GM23338 (cell line): Measurements from ENCODE around the gene CDH12. TPM values are rescaled to one million over a fixed set of nuclear protein-coding genes. Genes with fewer than 3 reads are reported as not detected.

ENCODE experiments used
- ATAC-seq: fragments of 200-7000 bp; cut with Tn5 transposase; 3 replicates; pipeline ENCODE4 v1.9.1; 2020
- DNase-seq: peaks from one replicate; pipeline ENCODE4 v3.0.0-alpha.2; 2015; ENCODE audit warnings: low spot score
- H2AFZ ChIP-seq: fragments of 200-600 bp; sonication (generic); 2 replicates; pipeline ENCODE4 v1.8.0; 2016; ENCODE audit warnings: antibody characterized with exemption, mild to moderate bottlenecking, moderate library complexity
- H3F3A ChIP-seq: fragments of 200-600 bp; sonication (generic); replicated peaks from 2 replicates; pipeline ENCODE4 v1.8.0; 2017; ENCODE audit warnings: antibody characterized with exemption, mixed run types, low read depth
- H3K27ac ChIP-seq: fragments of 200-600 bp; sonication (generic); 2 replicates; pipeline ENCODE4 v1.6.1; 2016; ENCODE audit warnings: low read depth
- H3K27me3 ChIP-seq: fragments of 200-600 bp; sonication (generic); 2 replicates; pipeline ENCODE4 v1.8.0; 2016; ENCODE audit warnings: mild to moderate bottlenecking, mixed run types, moderate library complexity; ENCODE audit not compliant: insufficient read depth
- H3K36me3 ChIP-seq: fragments of 200-600 bp; sonication (generic); 2 replicates; pipeline ENCODE4 v1.8.0; 2016; ENCODE audit warnings: mild to moderate bottlenecking; ENCODE audit not compliant: insufficient read depth
- H3K4me1 ChIP-seq: fragments of 200-600 bp; sonication (generic); 2 replicates; pipeline ENCODE4 v1.8.0; 2016; ENCODE audit warnings: mild to moderate bottlenecking, moderate library complexity; ENCODE audit not compliant: insufficient read depth
- H3K4me2 ChIP-seq: fragments of 200-600 bp; sonication (generic); 2 replicates; pipeline ENCODE4 v1.7.1; 2017; ENCODE audit warnings: mixed run types
- H3K4me3 ChIP-seq: fragments of 200-600 bp; sonication (generic); 2 replicates; pipeline ENCODE4 v1.6.1; 2016; ENCODE audit warnings: mixed run types
- H3K79me2 ChIP-seq: fragments of 200-600 bp; sonication (generic); replicated peaks from 2 replicates; pipeline ENCODE4 v1.8.0; 2017; ENCODE audit warnings: mild to moderate bottlenecking; ENCODE audit not compliant: insufficient read depth
- H3K9me2 ChIP-seq: fragments of 200-600 bp; sonication (generic); 2 replicates; pipeline ENCODE4 v1.8.0; 2017; ENCODE audit not compliant: insufficient read depth
- H4K20me1 ChIP-seq: fragments of 200-600 bp; sonication (generic); replicated peaks from 2 replicates; pipeline ENCODE4 v1.8.0; 2017; ENCODE audit warnings: mild to moderate bottlenecking; ENCODE audit not compliant: insufficient read depth
- H3K27ac Mint-ChIP-seq: 2 replicates; pipeline ENCODE4 v1.8.0; 2020; ENCODE audit warnings: inconsistent platforms, mild to moderate bottlenecking, moderate library complexity, mixed read lengths
- H3K27me3 Mint-ChIP-seq: 3 replicates; pipeline ENCODE4 v1.8.0; 2022; ENCODE audit warnings: low read depth, mild to moderate bottlenecking, moderate library complexity, mixed read lengths, inconsistent platforms; ENCODE audit not compliant: insufficient read depth, poor library complexity
- H3K36me3 Mint-ChIP-seq: 3 replicates; pipeline ENCODE4 v1.8.0; 2021; ENCODE audit warnings: low read depth, mild to moderate bottlenecking, inconsistent platforms, moderate library complexity, mixed read lengths
- H3K4me1 Mint-ChIP-seq: 3 replicates; pipeline ENCODE4 v1.8.0; 2020; ENCODE audit warnings: mild to moderate bottlenecking, inconsistent platforms, mixed read lengths
- H3K4me3 Mint-ChIP-seq: 3 replicates; pipeline ENCODE4 v1.8.0; 2021; ENCODE audit warnings: moderate library complexity, mild to moderate bottlenecking, inconsistent platforms, mixed read lengths
- H3K9me3 Mint-ChIP-seq: 3 replicates; pipeline ENCODE4 v1.8.0; 2020; ENCODE audit warnings: moderate library complexity, mild to moderate bottlenecking, inconsistent platforms, mixed read lengths
- EZH2 ChIP-seq: fragments of 200-600 bp; sonication (generic); IDR thresholded peaks from one replicate; pipeline ENCODE4 v1.8.0; 2017; ENCODE audit warnings: antibody characterized with exemption, mild to moderate bottlenecking, low read depth; ENCODE audit not compliant: unreplicated experiment
- EZH2phosphoT487 ChIP-seq: fragments of 200-600 bp; sonication (generic); IDR thresholded peaks from one replicate; pipeline ENCODE4 v1.8.1; 2018; ENCODE audit warnings: antibody characterized with exemption; ENCODE audit not compliant: unreplicated experiment
- POLR2AphosphoS5 ChIP-seq: IDR thresholded peaks from 2 replicates; pipeline ENCODE4 v1.6.1; 2016; ENCODE audit warnings: antibody characterized with exemption, low read depth
- REST ChIP-seq: IDR thresholded peaks from one replicate; pipeline ENCODE4 v1.6.1; 2018; ENCODE audit warnings: antibody characterized with exemption; ENCODE audit not compliant: unreplicated experiment
- ZNF114 ChIP-seq: fragments of 250-450 bp; sonication (Bioruptor Pico); IDR thresholded peaks from 2 replicates; pipeline ENCODE4 v1.5.0; 2020; ENCODE audit warnings: mild to moderate bottlenecking, moderate library complexity
- polyA plus RNA-seq: library from polyadenylated mRNA; unstranded; fragments of >200 nt; fragmentation: Nextera tagmentation; extraction: Ambion mirVana; gene quantifications from 2 replicates; pipeline ENCODE4 v1.2.1, GENCODE V29; 2016
- total RNA-seq: library from RNA; depleted of rRNA; stranded (reverse); fragments of >200 nt; shearing (Covaris generic); gene quantifications from 2 replicates; pipeline ENCODE4 v1.2.3, GENCODE V29; 2014
- TF ChIP-seq, protein P1 (sequence below), 2 experiments: fragments of 200-600 bp in 1 of 2; sonication (generic) in 1 of 2; conservative IDR thresholded peaks; 2 replicates each; pipeline versions ENCODE4 v1.5.1 to v1.6.1; 2016 to 2017; ENCODE audit warnings: antibody characterized with exemption in 2 of 2, low read depth in 2 of 2, mild to moderate bottlenecking in 2 of 2, moderate library complexity in 1 of 2
- TF ChIP-seq, protein P2 (sequence below): fragments of 250-450 bp; sonication (Bioruptor Pico); IDR thresholded peaks from 2 replicates; pipeline ENCODE4 v1.5.0; 2020; ENCODE audit warnings: mild to moderate bottlenecking, moderate library complexity
- TF ChIP-seq, protein P3 (sequence below): IDR thresholded peaks from 2 replicates; pipeline ENCODE4 v1.6.1; 2016; ENCODE audit warnings: antibody characterized with exemption

The CDH12 gene
- total and polyA plus RNA-seq, 2 experiments from 2014 or later: not detected

DNA sequence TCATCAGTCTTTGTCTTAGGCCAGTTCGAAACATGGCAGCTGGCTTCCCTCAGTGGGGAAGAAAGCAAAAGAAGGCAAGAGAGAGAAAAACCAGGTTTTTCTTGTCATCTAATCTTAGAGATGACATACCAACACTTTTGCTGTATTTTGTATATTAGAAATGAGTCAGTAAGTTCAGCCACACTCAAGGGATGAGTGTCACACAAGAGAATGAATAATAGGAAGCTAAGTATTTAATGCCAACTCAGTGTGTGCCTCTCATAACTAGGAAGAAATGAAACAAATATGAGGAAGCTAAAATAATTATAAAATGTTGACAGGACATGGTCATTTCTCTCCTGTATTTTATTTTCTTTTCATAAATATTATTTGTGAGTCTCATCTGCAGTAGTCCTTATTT is 65.3 kb downstream of the CDH12 start:
- ATAC-seq (no peak), DNase-seq (no peak)
- Mint-ChIP-seq H3K4me3 (no peak overlapping the region), H3K4me1 (no peaks in the 10 kb centered on the region), H3K27ac (no peak overlapping the region), H3K36me3 (no peaks in the 10 kb centered on the region), H3K9me3 (no peaks in the 10 kb centered on the region), H3K27me3 (no peaks in the 10 kb centered on the region)
- Histone ChIP-seq H3K27me3 (no peaks in the 10 kb centered on the region), H3K4me2 (no peak overlapping the region), H2AFZ (peak overlapping the region; percentile 39; the same call in 1 of the 2 replicates), H3K4me3 (no peak overlapping the region), H3K4me1 (no peaks in the 10 kb centered on the region), H3F3A (no peaks in the 10 kb centered on the region), H3K9me2 (no peaks in the 10 kb centered on the region), H3K27ac (no peak overlapping the region), H3K36me3 (no peaks in the 10 kb centered on the region), H3K79me2 (no peaks in the 10 kb centered on the region), H4K20me1 (no peaks in the 10 kb centered on the region)
- TF ChIP-seq, protein P1, sequence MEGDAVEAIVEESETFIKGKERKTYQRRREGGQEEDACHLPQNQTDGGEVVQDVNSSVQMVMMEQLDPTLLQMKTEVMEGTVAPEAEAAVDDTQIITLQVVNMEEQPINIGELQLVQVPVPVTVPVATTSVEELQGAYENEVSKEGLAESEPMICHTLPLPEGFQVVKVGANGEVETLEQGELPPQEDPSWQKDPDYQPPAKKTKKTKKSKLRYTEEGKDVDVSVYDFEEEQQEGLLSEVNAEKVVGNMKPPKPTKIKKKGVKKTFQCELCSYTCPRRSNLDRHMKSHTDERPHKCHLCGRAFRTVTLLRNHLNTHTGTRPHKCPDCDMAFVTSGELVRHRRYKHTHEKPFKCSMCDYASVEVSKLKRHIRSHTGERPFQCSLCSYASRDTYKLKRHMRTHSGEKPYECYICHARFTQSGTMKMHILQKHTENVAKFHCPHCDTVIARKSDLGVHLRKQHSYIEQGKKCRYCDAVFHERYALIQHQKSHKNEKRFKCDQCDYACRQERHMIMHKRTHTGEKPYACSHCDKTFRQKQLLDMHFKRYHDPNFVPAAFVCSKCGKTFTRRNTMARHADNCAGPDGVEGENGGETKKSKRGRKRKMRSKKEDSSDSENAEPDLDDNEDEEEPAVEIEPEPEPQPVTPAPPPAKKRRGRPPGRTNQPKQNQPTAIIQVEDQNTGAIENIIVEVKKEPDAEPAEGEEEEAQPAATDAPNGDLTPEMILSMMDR (conservative IDR thresholded peaks at IDR 0.05; ENCODE audit: low read depth in 2 of 2): no peak
- TF ChIP-seq REST: no peak
- no peak for TF ChIP-seq POLR2AphosphoS5
- TF ChIP-seq EZH2phosphoT487: no peak
- TF ChIP-seq EZH2: no peak
- TF ChIP-seq, protein P2, sequence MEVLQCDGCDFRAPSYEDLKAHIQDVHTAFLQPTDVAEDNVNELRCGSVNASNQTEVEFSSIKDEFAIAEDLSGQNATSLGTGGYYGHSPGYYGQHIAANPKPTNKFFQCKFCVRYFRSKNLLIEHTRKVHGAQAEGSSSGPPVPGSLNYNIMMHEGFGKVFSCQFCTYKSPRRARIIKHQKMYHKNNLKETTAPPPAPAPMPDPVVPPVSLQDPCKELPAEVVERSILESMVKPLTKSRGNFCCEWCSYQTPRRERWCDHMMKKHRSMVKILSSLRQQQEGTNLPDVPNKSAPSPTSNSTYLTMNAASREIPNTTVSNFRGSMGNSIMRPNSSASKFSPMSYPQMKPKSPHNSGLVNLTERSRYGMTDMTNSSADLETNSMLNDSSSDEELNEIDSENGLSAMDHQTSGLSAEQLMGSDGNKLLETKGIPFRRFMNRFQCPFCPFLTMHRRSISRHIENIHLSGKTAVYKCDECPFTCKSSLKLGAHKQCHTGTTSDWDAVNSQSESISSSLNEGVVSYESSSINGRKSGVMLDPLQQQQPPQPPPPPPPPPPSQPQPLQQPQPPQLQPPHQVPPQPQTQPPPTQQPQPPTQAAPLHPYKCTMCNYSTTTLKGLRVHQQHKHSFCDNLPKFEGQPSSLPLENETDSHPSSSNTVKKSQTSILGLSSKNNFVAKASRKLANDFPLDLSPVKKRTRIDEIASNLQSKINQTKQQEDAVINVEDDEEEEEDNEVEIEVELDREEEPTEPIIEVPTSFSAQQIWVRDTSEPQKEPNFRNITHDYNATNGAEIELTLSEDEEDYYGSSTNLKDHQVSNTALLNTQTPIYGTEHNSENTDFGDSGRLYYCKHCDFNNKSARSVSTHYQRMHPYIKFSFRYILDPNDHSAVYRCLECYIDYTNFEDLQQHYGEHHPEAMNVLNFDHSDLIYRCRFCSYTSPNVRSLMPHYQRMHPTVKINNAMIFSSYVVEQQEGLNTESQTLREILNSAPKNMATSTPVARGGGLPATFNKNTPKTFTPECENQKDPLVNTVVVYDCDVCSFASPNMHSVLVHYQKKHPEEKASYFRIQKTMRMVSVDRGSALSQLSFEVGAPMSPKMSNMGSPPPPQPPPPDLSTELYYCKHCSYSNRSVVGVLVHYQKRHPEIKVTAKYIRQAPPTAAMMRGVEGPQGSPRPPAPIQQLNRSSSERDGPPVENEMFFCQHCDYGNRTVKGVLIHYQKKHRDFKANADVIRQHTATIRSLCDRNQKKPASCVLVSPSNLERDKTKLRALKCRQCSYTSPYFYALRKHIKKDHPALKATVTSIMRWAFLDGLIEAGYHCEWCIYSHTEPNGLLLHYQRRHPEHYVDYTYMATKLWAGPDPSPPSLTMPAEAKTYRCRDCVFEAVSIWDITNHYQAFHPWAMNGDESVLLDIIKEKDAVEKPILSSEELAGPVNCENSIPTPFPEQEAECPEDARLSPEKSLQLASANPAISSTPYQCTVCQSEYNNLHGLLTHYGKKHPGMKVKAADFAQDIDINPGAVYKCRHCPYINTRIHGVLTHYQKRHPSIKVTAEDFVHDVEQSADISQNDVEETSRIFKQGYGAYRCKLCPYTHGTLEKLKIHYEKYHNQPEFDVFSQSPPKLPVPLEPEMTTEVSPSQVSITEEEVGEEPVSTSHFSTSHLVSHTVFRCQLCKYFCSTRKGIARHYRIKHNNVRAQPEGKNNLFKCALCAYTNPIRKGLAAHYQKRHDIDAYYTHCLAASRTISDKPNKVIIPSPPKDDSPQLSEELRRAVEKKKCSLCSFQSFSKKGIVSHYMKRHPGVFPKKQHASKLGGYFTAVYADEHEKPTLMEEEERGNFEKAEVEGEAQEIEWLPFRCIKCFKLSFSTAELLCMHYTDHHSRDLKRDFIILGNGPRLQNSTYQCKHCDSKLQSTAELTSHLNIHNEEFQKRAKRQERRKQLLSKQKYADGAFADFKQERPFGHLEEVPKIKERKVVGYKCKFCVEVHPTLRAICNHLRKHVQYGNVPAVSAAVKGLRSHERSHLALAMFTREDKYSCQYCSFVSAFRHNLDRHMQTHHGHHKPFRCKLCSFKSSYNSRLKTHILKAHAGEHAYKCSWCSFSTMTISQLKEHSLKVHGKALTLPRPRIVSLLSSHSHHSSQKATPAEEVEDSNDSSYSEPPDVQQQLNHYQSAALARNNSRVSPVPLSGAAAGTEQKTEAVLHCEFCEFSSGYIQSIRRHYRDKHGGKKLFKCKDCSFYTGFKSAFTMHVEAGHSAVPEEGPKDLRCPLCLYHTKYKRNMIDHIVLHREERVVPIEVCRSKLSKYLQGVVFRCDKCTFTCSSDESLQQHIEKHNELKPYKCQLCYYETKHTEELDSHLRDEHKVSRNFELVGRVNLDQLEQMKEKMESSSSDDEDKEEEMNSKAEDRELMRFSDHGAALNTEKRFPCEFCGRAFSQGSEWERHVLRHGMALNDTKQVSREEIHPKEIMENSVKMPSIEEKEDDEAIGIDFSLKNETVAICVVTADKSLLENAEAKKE: no peak
- TF ChIP-seq, protein P3, sequence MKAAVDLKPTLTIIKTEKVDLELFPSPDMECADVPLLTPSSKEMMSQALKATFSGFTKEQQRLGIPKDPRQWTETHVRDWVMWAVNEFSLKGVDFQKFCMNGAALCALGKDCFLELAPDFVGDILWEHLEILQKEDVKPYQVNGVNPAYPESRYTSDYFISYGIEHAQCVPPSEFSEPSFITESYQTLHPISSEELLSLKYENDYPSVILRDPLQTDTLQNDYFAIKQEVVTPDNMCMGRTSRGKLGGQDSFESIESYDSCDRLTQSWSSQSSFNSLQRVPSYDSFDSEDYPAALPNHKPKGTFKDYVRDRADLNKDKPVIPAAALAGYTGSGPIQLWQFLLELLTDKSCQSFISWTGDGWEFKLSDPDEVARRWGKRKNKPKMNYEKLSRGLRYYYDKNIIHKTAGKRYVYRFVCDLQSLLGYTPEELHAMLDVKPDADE: no peak
- no peak for TF ChIP-seq ZNF114
